HUES64 (cell line): ENCODE measurements around the gene UGT2A3. TPM values are rescaled to one million over a fixed set of nuclear protein-coding genes. Genes with fewer than 3 reads are reported as not detected.
"Not testable (repeated sequence)": the region's sequence is repeated elsewhere in the genome, so short reads cannot be mapped to it uniquely, and the experiment has no call there.

Experiments
- H3K27ac ChIP-seq: 2 replicates; pipeline ENCODE4 v1.7.0; 2013; ENCODE audit warnings: low read depth, low read length, inconsistent platforms
- H3K27me3 ChIP-seq: 2 replicates; pipeline ENCODE4 v1.6.1; 2013; ENCODE audit warnings: mild to moderate bottlenecking, low read length; ENCODE audit not compliant: insufficient read depth
- H3K36me3 ChIP-seq: 2 replicates; pipeline ENCODE4 v1.6.1; 2013; ENCODE audit warnings: mild to moderate bottlenecking, low read length; ENCODE audit not compliant: insufficient read depth
- H3K4me1 ChIP-seq: 2 replicates; pipeline ENCODE4 v1.6.1; 2013; ENCODE audit warnings: mild to moderate bottlenecking, low read length, moderate library complexity; ENCODE audit not compliant: insufficient read depth
- H3K4me3 ChIP-seq: 2 replicates; pipeline ENCODE4 v1.5.1; 2013; ENCODE audit warnings: mild to moderate bottlenecking, low read length, moderate library complexity
- H3K9ac ChIP-seq: 2 replicates; pipeline ENCODE4 v1.6.1; 2013; ENCODE audit warnings: mild to moderate bottlenecking, low read depth, low read length
- H3K9me3 ChIP-seq: 2 replicates; pipeline ENCODE4 v1.6.1; 2013; ENCODE audit warnings: low read depth, low read length; ENCODE audit not compliant: insufficient read depth
- WGBS: fragments of 150-250, 120-280 bp; methylation state at CpG from one replicate; pipeline ENCODE4 v1.1.7; 2013; ENCODE audit warnings: missing lambda C conversion rate; 5-methylcytosine and 5-hydroxymethylcytosine counted together
- polyA plus RNA-seq, 2 experiments: library from polyadenylated mRNA; stranded (reverse); fragments of 50-300 nt; gene quantifications; one replicate each; pipeline ENCODE4 v1.2.3, GENCODE V29; 2013

Gene UGT2A3
- polyA plus RNA-seq (2013, experiment 1 of 2): not detected
- not detected for polyA plus RNA-seq (2013, experiment 2 of 2)

GRCh38 chr4:68951078-68951805 lies at the start of gene UGT2A3:
UGT2A3 (minus strand) TSS chr4:68951804; CDS start chr4:68951760, 44 bp downstream.
- Histone ChIP-seq H3K4me3 (no peak within 1 kb of the TSS), H3K4me1 (no peaks in the 10 kb centered on the region; the same call in 1 of the 2 replicates), H3K27me3 (no peaks in the 10 kb centered on the region), H3K9ac (no peak within 1 kb of the TSS), H3K9me3 (no peaks in the 10 kb centered on the region), H3K36me3 (no peaks in the 10 kb centered on the region), H3K27ac (no peak within 1 kb of the TSS)
- 79% methylated on average over 5 of the region's 5 CpGs for WGBS

- no peak overlapping the region for H3K4me3 ChIP-seq
- no peaks in the 10 kb centered on the region for H3K9me3 ChIP-seq
- H3K9ac ChIP-seq: no peak overlapping the region
- no peaks in the 10 kb centered on the region for H3K36me3 ChIP-seq
- H3K4me1 ChIP-seq: no peaks in the 10 kb centered on the region
- H3K27ac ChIP-seq: no peak overlapping the region
- H3K27me3 ChIP-seq: no peaks in the 10 kb centered on the region
- 93% methylated on average over 3 of the region's 3 CpGs for WGBS
These were observed 45.4 kb upstream of the UGT2A3 start for GRCh38 chr4:68997040-68997439.

- H3K9me3 ChIP-seq: no peaks in the 10 kb centered on the region
- H3K4me3 ChIP-seq: no peak overlapping the region
- H3K36me3 ChIP-seq: no peaks in the 10 kb centered on the region
- WGBS: 100% methylated on average over 1 of the region's 2 CpGs
- H3K4me1 ChIP-seq: no peaks in the 10 kb centered on the region
- H3K9ac ChIP-seq: no peak overlapping the region
- H3K27me3 ChIP-seq: no peaks in the 10 kb centered on the region
- no peak overlapping the region for H3K27ac ChIP-seq
These were observed 43.7 kb upstream of the UGT2A3 start for GRCh38 chr4:68995292-68995691.

GRCh38 chr4:68987007-68987406 lies 35.4 kb upstream of the UGT2A3 start:
- no peaks in the 10 kb centered on the region for H3K9me3 ChIP-seq
- H3K9ac ChIP-seq: no peak overlapping the region
- H3K27ac ChIP-seq: no peak overlapping the region
- H3K4me1 ChIP-seq: no peaks in the 10 kb centered on the region
- no peaks in the 10 kb centered on the region for H3K27me3 ChIP-seq
- H3K4me3 ChIP-seq: no peak overlapping the region
- no peaks in the 10 kb centered on the region for H3K36me3 ChIP-seq
- 100% methylated on average over 1 of the region's 2 CpGs for WGBS

- Histone ChIP-seq H3K27ac (no peak overlapping the region), H3K36me3 (no peaks in the 10 kb centered on the region), H3K9ac (no peak overlapping the region), H3K27me3 (no peaks in the 10 kb centered on the region), H3K9me3 (no peaks in the 10 kb centered on the region), H3K4me1 (no peaks in the 10 kb centered on the region), H3K4me3 (no peak overlapping the region)
- 81% methylated on average over 1 of the region's 1 CpG for WGBS
These were observed 33.8 kb upstream of the UGT2A3 start for GRCh38 chr4:68985442-68985841.

GRCh38 chr4:68984947-68985346 lies 33.3 kb upstream of the UGT2A3 start:
- Histone ChIP-seq H3K27ac (no peak overlapping the region), H3K9me3 (no peaks in the 10 kb centered on the region), H3K4me1 (no peaks in the 10 kb centered on the region), H3K36me3 (no peaks in the 10 kb centered on the region), H3K9ac (no peak overlapping the region), H3K4me3 (no peak overlapping the region), H3K27me3 (no peaks in the 10 kb centered on the region)
- 63% methylated on average over 1 of the region's 2 CpGs for WGBS

- Histone ChIP-seq H3K4me1 (peaks cover 14% of the 10 kb centered on the region; the same call in 1 of the 2 replicates), H3K9me3 (peaks cover 21% of the 10 kb centered on the region), H3K9ac (no peak overlapping the region), H3K4me3 (no peak overlapping the region), H3K27ac (no peak overlapping the region), H3K27me3 (no peaks in the 10 kb centered on the region), H3K36me3 (no peaks in the 10 kb centered on the region)
- WGBS: 60% methylated on average over 2 of the region's 2 CpGs
These were observed 11.8 kb upstream of the UGT2A3 start for GRCh38 chr4:68963374-68963773.

GRCh38 chr4:68962868-68963267 lies 11.3 kb upstream of the UGT2A3 start:
- no peak overlapping the region for H3K9ac ChIP-seq
- no peaks in the 10 kb centered on the region for H3K27me3 ChIP-seq
- H3K4me1 ChIP-seq: peaks cover 14% of the 10 kb centered on the region; the same call in 1 of the 2 replicates
- 75% methylated on average over 1 of the region's 1 CpG for WGBS
- peaks cover 21% of the 10 kb centered on the region for H3K9me3 ChIP-seq
- no peaks in the 10 kb centered on the region for H3K36me3 ChIP-seq
- H3K27ac ChIP-seq: no peak overlapping the region
- no peak overlapping the region for H3K4me3 ChIP-seq

- Histone ChIP-seq H3K9ac (no peak overlapping the region), H3K9me3 (peaks cover 19% of the 10 kb centered on the region), H3K4me3 (no peak overlapping the region), H3K36me3 (no peaks in the 10 kb centered on the region), H3K27me3 (no peaks in the 10 kb centered on the region), H3K27ac (no peak overlapping the region), H3K4me1 (peaks cover 14% of the 10 kb centered on the region; the same call in 1 of the 2 replicates)
- 100% methylated on average over 1 of the region's 2 CpGs for WGBS
These were observed 8.9 kb upstream of the UGT2A3 start for GRCh38 chr4:68960294-68961163.

GRCh38 chr4:68959085-68959484 lies 7.5 kb upstream of the UGT2A3 start:
- not testable (repeated sequence) for H3K27ac ChIP-seq, H3K4me3 ChIP-seq, H3K27me3 ChIP-seq, H3K36me3 ChIP-seq, H3K9ac ChIP-seq
- peaks cover 14% of the 10 kb centered on the region; the same call in 1 of the 2 replicates for H3K4me1 ChIP-seq
- H3K9me3 ChIP-seq: peaks cover 19% of the 10 kb centered on the region
- WGBS: 96% methylated on average over 2 of the region's 2 CpGs

- Histone ChIP-seq H3K4me1 (no peaks in the 10 kb centered on the region; the same call in 1 of the 2 replicates), H3K4me3 (no peak overlapping the region), H3K36me3 (no peaks in the 10 kb centered on the region), H3K9me3 (peaks cover 6% of the 10 kb centered on the region), H3K9ac (no peak overlapping the region), H3K27ac (no peak overlapping the region), H3K27me3 (no peaks in the 10 kb centered on the region)
- 96% methylated on average over 3 of the region's 3 CpGs for WGBS
These were observed 2.5 kb upstream of the UGT2A3 start for GRCh38 chr4:68954126-68954525.
